Spleen (tissue), 7 donors: ENCODE results near the gene KIR2DL1.
"Not testable (repeated sequence)": the region's sequence is repeated elsewhere in the genome, so short reads cannot be mapped to it uniquely, and the experiment has no call there.

Experiments
- POLR2A ChIP-seq, 3 donors: fragments of 450-650 bp; IDR thresholded peaks; one replicate each; pipeline ENCODE4 v1.5.1; 2017; ENCODE audit warnings: antibody characterized with exemption in 3 of 3, mild to moderate bottlenecking in 1 of 3
- POLR2AphosphoS5 ChIP-seq, 3 donors: sonication (generic); formaldehyde crosslinking; IDR thresholded peaks; one replicate each; pipeline ENCODE4 v1.5.1; 2017; ENCODE audit warnings: antibody characterized with exemption in 3 of 3
- TF ChIP-seq, protein P1 (sequence below), 11 experiments: fragments of 200-600 bp in 7 of 11; fragments of 450-650 bp in 4 of 11; sonication (generic) in 4 of 11; IDR thresholded peaks in 8 of 11; conservative IDR thresholded peaks in 3 of 11; 1 replicate in 7 of 11; 2 replicates in 4 of 11; pipeline versions ENCODE4 v1.4.0 to v1.8.0; 2016 to 2021; ENCODE audit warnings: antibody characterized with exemption in 11 of 11, inconsistent platforms in 4 of 11, mild to moderate bottlenecking in 1 of 11
- donor health status: DM: no; HTN: no; CAD: no; lungs with moderate emphysema.
- donor health status: DM: no; HTN: no; CAD: no.
- donor health status: DM: no; HTN: no; CAD: no.

DNA sequence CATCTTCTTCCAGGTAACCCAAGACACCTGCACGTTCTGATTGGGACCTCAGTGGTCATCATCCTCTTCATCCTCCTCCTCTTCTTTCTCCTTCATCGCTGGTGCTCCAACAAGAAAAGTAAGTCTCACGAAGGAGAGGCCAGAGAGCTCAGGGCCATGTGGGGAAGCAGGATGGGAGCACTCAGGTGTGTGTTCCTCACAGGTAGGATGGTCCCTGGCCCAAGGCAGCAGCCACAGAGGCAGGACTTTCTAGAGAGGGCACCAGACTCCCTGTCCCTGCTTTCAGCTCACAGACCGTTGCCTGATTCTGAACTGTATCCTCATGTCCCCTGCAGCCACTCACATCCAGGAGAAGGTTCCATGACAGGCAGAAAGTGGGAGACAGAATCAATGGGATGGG is 3.1 kb upstream of the KIR2DL1 start:
- not testable (repeated sequence) for TF ChIP-seq POLR2A, POLR2AphosphoS5 (IDR thresholded peaks at IDR 0.05)
- TF ChIP-seq, protein P1, sequence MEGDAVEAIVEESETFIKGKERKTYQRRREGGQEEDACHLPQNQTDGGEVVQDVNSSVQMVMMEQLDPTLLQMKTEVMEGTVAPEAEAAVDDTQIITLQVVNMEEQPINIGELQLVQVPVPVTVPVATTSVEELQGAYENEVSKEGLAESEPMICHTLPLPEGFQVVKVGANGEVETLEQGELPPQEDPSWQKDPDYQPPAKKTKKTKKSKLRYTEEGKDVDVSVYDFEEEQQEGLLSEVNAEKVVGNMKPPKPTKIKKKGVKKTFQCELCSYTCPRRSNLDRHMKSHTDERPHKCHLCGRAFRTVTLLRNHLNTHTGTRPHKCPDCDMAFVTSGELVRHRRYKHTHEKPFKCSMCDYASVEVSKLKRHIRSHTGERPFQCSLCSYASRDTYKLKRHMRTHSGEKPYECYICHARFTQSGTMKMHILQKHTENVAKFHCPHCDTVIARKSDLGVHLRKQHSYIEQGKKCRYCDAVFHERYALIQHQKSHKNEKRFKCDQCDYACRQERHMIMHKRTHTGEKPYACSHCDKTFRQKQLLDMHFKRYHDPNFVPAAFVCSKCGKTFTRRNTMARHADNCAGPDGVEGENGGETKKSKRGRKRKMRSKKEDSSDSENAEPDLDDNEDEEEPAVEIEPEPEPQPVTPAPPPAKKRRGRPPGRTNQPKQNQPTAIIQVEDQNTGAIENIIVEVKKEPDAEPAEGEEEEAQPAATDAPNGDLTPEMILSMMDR (IDR thresholded peaks at IDR 0.05 in 8 of 11, conservative IDR thresholded peaks at IDR 0.05 in 3 of 11): not testable (repeated sequence)
